Peyer's patch (tissue), 4 donors: ENCODE results near the gene MED1. TPM values are rescaled to one million over a fixed set of nuclear protein-coding genes. Genes with fewer than 3 reads are reported as not detected.
A peak's percentile ranks its signal among the peaks of the same experiment; 100 is the strongest.

ENCODE experiments used
- DNase-seq, 3 donors: peaks; one replicate each; pipeline ENCODE4 v3.0.0-alpha.2; 2017 to 2019
- H3K27ac ChIP-seq, 4 donors: fragments of 200-600 bp; sonication (generic); one replicate each; pipeline ENCODE4 v1.5.1; 2016 to 2019
- H3K27me3 ChIP-seq, 2 donors: fragments of 200-600 bp; sonication (generic); one replicate each; pipeline ENCODE4 v1.5.1; 2019
- H3K36me3 ChIP-seq, 3 donors: fragments of 200-600 bp; sonication (generic); one replicate each; pipeline ENCODE4 v1.5.1; 2016 to 2019
- H3K4me1 ChIP-seq, 4 donors: fragments of 200-600 bp; sonication (generic); one replicate each; pipeline ENCODE4 v1.5.1; 2016 to 2019
- H3K4me3 ChIP-seq, 4 donors: fragments of 200-600 bp; sonication (generic); 1 replicate in 3 of 4; 2 replicates in 1 of 4; pipeline ENCODE4 v1.5.1; 2016 to 2019; ENCODE audit warnings: mild to moderate bottlenecking in 1 of 4
- H3K9me3 ChIP-seq, 4 donors: fragments of 200-600 bp; sonication (generic); one replicate each; pipeline ENCODE4 v1.5.1; 2016 to 2019; ENCODE audit warnings: mild to moderate bottlenecking in 1 of 4
- POLR2A ChIP-seq, 2 donors: fragments of 450-650 bp; IDR thresholded peaks; one replicate each; pipeline ENCODE4 v1.5.1; 2017; ENCODE audit warnings: antibody characterized with exemption in 2 of 2, mild to moderate bottlenecking in 2 of 2, moderate library complexity in 2 of 2
- total RNA-seq, 4 donors: library from RNA; depleted of rRNA; stranded (reverse); fragments of >200 nt; gene quantifications; one replicate each; pipeline ENCODE4 v1.1.0, GENCODE V29; 2016
- TF ChIP-seq, protein P1 (sequence below), 6 experiments: fragments of 450-650 bp in 4 of 6; fragments of 200-600 bp in 2 of 6; sonication (generic) in 1 of 6; IDR thresholded peaks; one replicate each; pipeline ENCODE4 v1.5.1; 2017 to 2019; ENCODE audit warnings: antibody characterized with exemption in 6 of 6, mild to moderate bottlenecking in 3 of 6, moderate library complexity in 1 of 6

Gene MED1
- total RNA-seq, 4 donors from 2014 or later, result 22.5 to 41.0 (median 36.8) TPM

GRCh38 chr17:39364236-39365025, 86.6 kb downstream of the MED1 start:
- H3K27me3 ChIP-seq, result no peaks in the 10 kb centered on the region
- TF ChIP-seq POLR2A (IDR thresholded peaks at IDR 0.05), result no peak
- TF ChIP-seq, protein P1, sequence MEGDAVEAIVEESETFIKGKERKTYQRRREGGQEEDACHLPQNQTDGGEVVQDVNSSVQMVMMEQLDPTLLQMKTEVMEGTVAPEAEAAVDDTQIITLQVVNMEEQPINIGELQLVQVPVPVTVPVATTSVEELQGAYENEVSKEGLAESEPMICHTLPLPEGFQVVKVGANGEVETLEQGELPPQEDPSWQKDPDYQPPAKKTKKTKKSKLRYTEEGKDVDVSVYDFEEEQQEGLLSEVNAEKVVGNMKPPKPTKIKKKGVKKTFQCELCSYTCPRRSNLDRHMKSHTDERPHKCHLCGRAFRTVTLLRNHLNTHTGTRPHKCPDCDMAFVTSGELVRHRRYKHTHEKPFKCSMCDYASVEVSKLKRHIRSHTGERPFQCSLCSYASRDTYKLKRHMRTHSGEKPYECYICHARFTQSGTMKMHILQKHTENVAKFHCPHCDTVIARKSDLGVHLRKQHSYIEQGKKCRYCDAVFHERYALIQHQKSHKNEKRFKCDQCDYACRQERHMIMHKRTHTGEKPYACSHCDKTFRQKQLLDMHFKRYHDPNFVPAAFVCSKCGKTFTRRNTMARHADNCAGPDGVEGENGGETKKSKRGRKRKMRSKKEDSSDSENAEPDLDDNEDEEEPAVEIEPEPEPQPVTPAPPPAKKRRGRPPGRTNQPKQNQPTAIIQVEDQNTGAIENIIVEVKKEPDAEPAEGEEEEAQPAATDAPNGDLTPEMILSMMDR (IDR thresholded peaks at IDR 0.05), result no peak
- no peak for DNase-seq
- no peaks in the 10 kb centered on the region for H3K9me3 ChIP-seq
- H3K4me3 ChIP-seq, result no peak overlapping the region
- H3K27ac ChIP-seq, result peak overlapping the region in 1 of 4 donors; percentile 10
- H3K36me3 ChIP-seq, result no peaks in the 10 kb centered on the region
- H3K4me1 ChIP-seq, result peaks cover 0 to 8% (median 0%) of the 10 kb centered on the region in 4 donors

- Histone ChIP-seq H3K4me3 (no peak overlapping the region), H3K36me3 (no peaks in the 10 kb centered on the region), H3K9me3 (no peaks in the 10 kb centered on the region), H3K27ac (no peak overlapping the region), H3K4me1 (peaks cover 0 to 7% (median 0%) of the 10 kb centered on the region in 4 donors), H3K27me3 (no peaks in the 10 kb centered on the region)
- no peak for TF ChIP-seq POLR2A (IDR thresholded peaks at IDR 0.05)
- TF ChIP-seq, protein P1 (IDR thresholded peaks at IDR 0.05), result no peak
- no peak for DNase-seq
These were observed 90.0 kb downstream of the MED1 start for GRCh38 chr17:39361064-39361463.

DNA sequence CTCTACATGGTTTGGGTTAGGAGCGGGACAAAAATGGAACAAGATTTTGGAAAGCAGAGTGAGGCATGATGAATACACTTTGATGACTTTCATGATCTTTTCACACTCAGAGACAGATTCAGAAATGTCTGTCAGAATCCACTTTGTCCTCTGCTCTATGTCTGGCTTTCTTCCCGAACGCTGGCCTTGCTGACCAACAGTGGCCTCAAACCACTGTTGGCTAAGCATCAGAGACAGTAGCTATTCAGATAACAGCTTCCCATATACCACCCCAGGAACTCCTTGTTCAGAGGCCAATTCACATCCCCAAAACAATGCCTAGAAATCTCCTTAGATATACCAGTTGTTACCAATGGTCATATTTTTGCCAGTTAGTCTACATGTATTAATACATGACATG, 90.5 kb downstream of the MED1 start:
- Histone ChIP-seq H3K36me3 (no peaks in the 10 kb centered on the region), H3K9me3 (no peaks in the 10 kb centered on the region), H3K4me1 (peaks cover 0 to 6% (median 0%) of the 10 kb centered on the region in 4 donors), H3K4me3 (no peak overlapping the region), H3K27ac (no peak overlapping the region), H3K27me3 (no peaks in the 10 kb centered on the region)
- TF ChIP-seq POLR2A (IDR thresholded peaks at IDR 0.05), result no peak
- TF ChIP-seq, protein P1 (IDR thresholded peaks at IDR 0.05), result no peak
- DNase-seq, result no peak

DNA sequence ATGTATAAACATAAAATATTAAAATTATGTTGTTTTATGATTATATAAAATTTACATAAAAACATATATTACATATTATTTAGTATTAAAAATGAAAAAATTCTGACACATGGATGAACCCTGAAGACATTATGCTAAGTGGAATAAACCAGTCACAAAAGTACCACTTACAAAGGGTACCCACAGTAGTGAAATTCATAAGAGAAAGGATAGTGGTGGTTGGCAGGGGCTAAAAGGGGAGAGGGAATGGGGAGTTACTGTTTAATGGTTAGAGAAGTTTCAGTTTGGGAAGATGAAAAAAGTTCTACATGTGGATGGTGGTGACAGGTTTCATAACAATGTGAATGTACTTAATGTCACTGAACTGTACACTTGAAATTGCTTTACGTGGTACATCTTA, 91.1 kb downstream of the MED1 start:
- Histone ChIP-seq H3K9me3 (no peaks in the 10 kb centered on the region), H3K27ac (no peak overlapping the region), H3K27me3 (no peaks in the 10 kb centered on the region), H3K36me3 (no peaks in the 10 kb centered on the region), H3K4me3 (no peak overlapping the region), H3K4me1 (peaks cover 0 to 6% (median 0%) of the 10 kb centered on the region in 4 donors)
- TF ChIP-seq, protein P1 (IDR thresholded peaks at IDR 0.05), result no peak
- no peak for TF ChIP-seq POLR2A (IDR thresholded peaks at IDR 0.05)
- no peak for DNase-seq

DNA sequence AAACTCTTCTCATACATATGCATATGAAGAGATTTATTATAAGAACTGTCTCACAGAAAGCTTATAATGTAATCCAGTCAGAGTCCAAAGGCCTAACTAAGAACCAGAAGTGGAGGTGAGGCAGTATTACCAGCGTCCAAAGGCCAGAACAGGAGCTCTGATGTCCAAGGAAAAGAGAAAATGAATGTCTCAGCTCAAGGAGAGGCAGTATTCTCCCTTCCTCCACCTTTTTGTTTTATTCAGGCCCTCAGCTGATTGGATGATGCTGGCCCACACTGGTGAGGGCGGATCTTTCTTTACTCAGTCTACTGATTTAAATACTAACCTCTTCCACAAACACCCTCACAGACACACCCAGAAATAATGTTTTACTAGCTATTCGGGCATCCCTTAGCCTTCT, 93.1 kb downstream of the MED1 start:
- peak overlapping the region in 2 of 4 donors; percentile 25 to 39 for H3K4me3 ChIP-seq
- no peaks in the 10 kb centered on the region for H3K36me3 ChIP-seq
- TF ChIP-seq, protein P1 (IDR thresholded peaks at IDR 0.05), result no peak
- peak; percentile 8 to 52 for TF ChIP-seq POLR2A (IDR thresholded peaks at IDR 0.05)
- no peaks in the 10 kb centered on the region for H3K9me3 ChIP-seq
- peak overlapping the region in 3 of 4 donors; percentile 29 to 75 (median 66) for H3K27ac ChIP-seq
- DNase-seq, result peak in 1 of 3 donors; percentile 60
- H3K27me3 ChIP-seq, result no peaks in the 10 kb centered on the region
- peaks cover 0 to 9% (median 0%) of the 10 kb centered on the region in 4 donors for H3K4me1 ChIP-seq
